ENCODE results near the gene PCDHGA6.
"Not testable (repeated sequence)": the region's sequence is repeated elsewhere in the genome, so short reads cannot be mapped to it uniquely, and the experiment has no call there.

Gene PCDHGA6

GRCh38 chr5:141393267-141393666, 19.6 kb downstream of the PCDHGA6 start:
- no peak for DNase-seq (ENCODE audit: low spot score)

DNA sequence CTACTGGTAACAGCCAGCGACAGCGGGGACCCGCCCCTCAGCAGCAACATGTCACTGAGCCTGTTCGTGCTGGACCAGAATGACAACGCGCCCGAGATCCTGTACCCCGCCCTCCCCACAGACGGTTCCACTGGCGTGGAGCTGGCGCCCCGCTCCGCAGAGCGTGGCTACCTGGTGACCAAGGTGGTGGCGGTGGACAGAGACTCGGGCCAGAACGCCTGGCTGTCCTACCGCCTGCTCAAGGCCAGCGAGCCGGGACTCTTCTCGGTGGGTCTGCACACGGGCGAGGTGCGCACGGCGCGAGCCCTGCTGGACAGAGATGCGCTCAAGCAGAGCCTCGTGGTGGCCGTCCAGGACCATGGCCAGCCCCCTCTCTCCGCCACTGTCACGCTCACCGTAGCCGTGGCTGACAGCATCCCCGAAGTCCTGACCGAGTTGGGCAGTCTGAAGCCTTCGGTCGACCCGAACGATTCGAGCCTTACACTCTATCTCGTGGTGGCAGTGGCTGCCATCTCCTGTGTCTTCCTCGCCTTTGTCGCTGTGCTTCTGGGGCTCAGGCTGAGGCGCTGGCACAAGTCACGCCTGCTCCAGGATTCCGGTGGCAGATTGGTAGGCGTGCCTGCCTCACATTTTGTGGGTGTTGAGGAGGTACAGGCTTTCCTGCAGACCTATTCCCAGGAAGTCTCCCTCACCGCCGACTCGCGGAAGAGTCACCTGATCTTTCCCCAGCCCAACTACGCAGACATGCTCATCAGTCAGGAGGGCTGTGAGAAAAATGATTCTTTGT, 20.9 kb downstream of the PCDHGA6 start:
- DNase-seq (ENCODE audit: low spot score), result not testable (repeated sequence)

GRCh38 chr5:141397756-141398551, 24.3 kb downstream of the PCDHGA6 start, which contains the start of gene PCDHGB5:
Gene PCDHGB5 (plus strand): TSS chr5:141397947. CDS start chr5:141398128, 181 bp downstream.
- not testable (repeated sequence) for DNase-seq (ENCODE audit: low spot score)

GRCh38 chr5:141398608-141399007, 24.9 kb downstream of the PCDHGA6 start:
- no peak for DNase-seq (ENCODE audit: low spot score)

DNA sequence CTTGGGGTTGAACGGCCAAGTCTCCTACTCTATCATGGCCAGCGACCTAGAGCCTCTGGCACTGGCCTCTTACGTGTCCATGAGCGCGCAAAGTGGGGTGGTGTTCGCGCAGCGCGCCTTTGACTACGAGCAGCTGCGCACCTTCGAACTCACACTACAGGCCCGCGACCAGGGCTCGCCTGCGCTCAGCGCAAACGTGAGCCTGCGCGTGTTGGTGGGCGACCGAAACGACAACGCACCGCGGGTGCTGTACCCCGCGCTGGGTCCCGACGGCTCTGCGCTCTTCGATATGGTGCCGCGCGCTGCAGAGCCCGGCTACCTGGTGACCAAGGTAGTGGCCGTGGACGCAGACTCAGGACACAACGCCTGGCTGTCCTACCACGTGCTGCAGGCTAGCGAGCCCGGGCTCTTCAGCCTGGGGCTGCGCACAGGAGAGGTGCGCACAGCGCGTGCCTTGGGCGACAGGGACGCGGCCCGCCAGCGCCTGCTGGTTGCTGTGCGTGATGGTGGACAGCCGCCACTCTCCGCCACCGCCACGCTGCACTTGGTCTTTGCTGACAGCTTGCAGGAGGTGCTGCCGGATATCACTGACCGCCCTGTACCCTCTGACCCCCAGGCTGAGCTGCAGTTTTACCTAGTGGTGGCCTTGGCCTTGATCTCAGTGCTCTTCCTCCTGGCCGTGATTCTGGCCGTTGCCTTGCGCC, 26.0 kb downstream of the PCDHGA6 start:
- DNase-seq (ENCODE audit: low spot score), result no peak

DNA sequence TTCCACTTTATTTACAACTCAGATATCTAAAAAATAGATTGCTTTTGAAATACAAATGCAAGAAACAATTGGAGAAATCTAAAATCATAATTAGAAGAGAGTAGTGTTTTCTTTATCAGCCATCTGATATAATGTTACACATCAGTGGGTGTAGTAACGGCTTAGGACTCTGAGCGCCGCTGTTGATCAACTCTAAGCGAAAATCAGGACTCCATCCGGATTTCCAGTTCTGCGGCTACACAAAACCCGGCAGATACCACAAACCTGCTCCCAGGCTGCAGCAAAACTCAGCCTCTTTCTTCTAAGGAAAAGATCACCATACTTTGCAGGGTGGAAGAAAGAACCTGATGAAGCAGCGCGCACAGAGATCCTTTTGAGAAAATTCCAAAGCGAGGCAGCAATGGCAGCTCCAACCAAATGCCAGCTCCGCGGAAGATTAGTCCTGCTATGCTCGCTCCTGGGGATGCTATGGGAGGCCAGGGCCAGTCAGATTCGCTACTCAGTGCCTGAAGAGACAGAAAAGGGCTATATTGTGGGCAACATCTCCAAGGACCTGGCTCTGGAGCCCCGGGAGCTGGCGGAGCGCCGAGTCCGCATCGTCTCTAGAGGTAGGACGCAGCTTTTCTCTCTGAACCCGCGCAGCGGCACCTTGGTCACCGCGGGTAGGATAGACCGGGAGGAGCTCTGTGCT, 29.0 kb downstream of the PCDHGA6 start, which contains the start of gene PCDHGA9:
Gene PCDHGA9 (plus strand): TSS at position 226 of the 691 bp plus-strand sequence. CDS start 175 bp downstream, at position 401.
- DNase-seq (ENCODE audit: low spot score), result peak; percentile 58

DNA sequence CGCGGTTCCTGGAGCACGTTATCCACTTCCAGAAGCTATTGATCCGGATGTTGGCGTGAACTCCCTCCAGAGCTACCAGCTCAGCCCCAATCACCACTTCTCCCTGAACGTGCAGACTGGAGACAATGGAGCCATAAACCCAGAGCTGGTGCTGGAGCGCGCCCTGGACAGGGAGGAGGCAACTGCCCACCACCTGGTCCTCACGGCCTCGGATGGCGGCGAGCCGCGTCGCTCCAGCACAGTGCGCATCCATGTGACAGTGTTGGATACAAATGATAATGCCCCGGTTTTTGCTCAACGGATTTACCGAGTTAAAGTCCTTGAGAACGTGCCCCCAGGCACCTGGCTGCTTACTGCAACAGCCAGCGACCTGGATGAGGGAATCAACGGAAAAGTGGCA, 29.7 kb downstream of the PCDHGA6 start:
- no peak for DNase-seq (ENCODE audit: low spot score)

GRCh38 chr5:141407790-141408505, 34.3 kb downstream of the PCDHGA6 start, which contains the start of gene PCDHGB6:
Gene PCDHGB6 (plus strand): TSS chr5:141408021. CDS start chr5:141408203, 182 bp downstream.
- DNase-seq (ENCODE audit: low spot score), result peak; percentile 77

DNA sequence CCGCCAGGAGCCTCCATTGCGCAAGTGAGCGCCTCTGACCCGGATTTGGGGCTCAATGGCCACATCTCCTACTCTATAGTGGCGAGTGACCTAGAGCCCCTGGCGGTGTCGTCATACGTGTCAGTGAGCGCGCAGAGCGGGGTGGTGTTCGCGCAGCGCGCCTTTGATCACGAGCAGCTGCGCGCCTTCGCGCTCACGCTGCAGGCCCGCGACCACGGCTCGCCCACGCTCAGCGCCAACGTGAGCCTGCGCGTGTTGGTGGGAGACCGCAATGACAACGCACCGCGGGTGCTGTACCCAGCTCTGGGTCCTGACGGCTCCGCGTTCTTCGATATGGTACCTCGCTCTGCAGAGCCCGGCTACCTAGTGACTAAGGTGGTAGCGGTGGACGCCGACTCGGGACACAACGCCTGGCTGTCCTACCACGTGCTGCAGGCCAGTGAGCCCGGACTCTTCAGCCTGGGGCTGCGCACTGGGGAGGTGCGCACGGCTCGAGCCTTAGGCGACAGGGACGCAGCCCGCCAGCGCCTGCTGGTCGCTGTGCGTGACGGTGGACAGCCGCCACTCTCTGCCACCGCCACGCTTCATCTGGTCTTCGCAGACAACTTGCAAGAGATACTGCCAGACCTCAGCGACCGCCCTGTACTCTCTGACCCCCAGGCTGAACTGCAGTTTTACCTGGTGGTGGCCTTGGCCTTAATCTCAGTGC, 36.1 kb downstream of the PCDHGA6 start:
- no peak for DNase-seq (ENCODE audit: low spot score)

GRCh38 chr5:141411575-141411974, 37.9 kb downstream of the PCDHGA6 start:
- no peak for DNase-seq (ENCODE audit: low spot score)

DNA sequence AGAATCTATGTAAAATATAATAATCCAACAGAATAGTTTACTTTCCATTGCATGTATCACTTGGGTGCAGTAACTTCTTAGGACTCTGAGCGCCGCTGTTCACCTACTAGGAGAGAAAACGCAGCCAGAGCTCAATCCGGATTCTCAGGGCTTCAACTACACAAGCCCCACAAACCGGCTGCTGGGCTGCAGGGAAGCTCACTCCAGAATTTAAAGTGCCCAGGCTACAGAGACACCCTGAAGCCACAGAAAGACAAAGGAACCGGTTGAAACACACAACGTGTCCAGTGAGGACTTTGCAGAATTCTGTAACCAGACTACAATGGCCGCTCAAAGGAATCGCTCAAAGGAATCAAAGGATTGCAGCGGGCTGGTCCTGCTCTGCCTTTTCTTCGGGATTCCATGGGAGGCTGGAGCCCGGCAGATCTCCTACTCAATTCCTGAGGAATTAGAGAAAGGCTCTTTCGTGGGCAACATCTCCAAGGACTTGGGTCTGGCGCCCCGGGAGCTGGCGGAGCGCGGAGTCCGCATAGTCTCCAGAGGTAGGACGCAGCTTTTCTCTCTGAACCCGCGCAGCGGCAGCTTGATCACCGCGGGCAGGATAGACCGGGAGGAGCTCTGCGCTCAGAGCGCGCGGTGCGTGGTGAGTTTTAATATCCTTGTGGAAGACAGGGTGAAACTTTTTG, 39.3 kb downstream of the PCDHGA6 start, which contains the start of gene PCDHGA10:
Gene PCDHGA10 (plus strand): TSS at position 134 of the 686 bp plus-strand sequence. CDS start 189 bp downstream, at position 323.
- DNase-seq (ENCODE audit: low spot score), result peak; percentile 67

GRCh38 chr5:141413540-141414069, 39.9 kb downstream of the PCDHGA6 start:
- DNase-seq (ENCODE audit: low spot score), result no peak

DNA sequence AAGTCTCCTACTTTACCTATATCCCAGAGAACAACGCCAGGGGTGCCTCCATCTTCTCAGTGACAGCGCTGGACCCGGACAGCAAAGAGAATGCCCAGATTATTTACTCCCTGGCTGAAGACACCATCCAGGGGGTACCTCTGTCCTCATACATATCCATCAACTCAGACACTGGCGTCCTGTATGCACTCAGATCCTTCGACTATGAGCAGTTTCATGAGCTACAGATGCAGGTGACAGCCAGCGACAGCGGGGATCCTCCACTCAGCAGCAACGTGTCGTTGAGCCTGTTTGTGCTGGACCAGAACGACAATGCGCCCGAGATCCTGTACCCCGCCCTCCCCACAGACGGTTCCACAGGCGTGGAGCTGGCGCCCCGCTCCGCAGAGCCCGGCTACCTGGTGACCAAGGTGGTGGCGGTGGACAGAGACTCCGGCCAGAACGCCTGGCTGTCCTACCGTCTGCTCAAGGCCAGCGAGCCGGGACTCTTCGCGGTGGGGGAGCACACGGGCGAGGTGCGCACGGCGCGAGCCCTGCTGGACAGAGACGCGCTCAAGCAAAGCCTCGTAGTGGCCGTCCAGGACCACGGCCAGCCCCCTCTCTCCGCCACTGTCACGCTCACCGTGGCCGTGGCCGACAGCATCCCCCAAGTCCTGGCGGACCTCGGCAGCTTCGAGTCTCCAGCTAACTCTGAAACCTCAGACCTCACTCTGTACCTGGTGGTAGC, 41.0 kb downstream of the PCDHGA6 start:
- DNase-seq (ENCODE audit: low spot score), result not testable (repeated sequence)

DNA sequence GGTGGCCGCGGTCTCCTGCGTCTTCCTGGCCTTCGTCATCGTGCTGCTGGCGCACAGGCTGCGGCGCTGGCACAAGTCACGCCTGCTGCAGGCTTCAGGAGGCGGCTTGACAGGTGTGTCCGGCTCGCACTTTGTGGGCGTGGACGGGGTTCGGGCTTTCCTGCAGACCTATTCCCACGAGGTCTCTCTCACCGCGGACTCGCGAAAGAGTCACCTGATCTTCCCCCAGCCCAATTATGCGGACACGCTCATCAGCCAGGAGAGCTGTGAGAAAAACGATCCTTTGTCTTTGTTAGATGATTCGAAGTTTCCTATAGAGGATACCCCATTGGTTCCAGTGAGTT, 41.6 kb downstream of the PCDHGA6 start:
- DNase-seq (ENCODE audit: low spot score), result not testable (repeated sequence)

DNA sequence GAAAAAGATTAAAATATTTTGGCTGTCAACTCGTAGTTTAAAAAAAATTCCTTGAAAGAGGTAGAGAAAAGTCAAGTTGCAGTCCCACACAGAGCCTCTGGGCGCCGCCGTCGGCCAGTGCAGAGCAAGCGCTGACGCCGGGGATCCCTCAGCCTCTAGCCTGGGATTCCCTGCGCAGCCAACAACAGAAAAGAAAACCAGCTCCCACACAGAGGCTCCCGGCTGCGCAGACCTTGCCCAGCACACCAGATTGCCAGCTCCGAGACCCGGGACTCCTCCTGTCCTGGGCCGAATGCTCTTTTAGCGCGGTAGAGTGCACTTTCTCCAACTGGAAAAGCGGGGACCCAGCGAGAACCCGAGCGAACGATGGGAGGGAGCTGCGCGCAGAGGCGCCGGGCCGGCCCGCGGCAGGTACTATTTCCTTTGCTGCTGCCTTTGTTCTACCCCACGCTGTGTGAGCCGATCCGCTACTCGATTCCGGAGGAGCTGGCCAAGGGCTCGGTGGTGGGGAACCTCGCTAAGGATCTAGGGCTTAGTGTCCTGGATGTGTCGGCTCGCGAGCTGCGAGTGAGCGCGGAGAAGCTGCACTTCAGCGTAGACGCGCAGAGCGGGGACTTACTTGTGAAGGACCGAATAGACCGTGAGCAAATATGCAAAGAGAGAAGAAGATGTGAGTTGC, 43.9 kb downstream of the PCDHGA6 start, which contains the start of gene PCDHGB7:
Gene PCDHGB7 (plus strand): TSS at position 184 of the 679 bp plus-strand sequence. CDS start 183 bp downstream, at position 367.
- peak; percentile 67 for DNase-seq (ENCODE audit: low spot score)

- no peak for DNase-seq (ENCODE audit: low spot score)
Measured at GRCh38 chr5:141419074-141419880, 45.6 kb downstream of the PCDHGA6 start.

Measured in iPS-NIHi11 (cell line).